WERI-Rb-1 (cell line): ENCODE results near the gene ARMC8.
"Not testable (repeated sequence)": the region's sequence is repeated elsewhere in the genome, so short reads cannot be mapped to it uniquely, and the experiment has no call there.

Experiments
- DNase-seq: peaks from one replicate; pipeline ENCODE4 v3.0.0-alpha.2; 2020
- H3K27ac ChIP-seq: fragments of 250-450 bp; sonication (Bioruptor Pico); 2 replicates; pipeline ENCODE4 v1.5.1; 2020; ENCODE audit warnings: mild to moderate bottlenecking, moderate library complexity
- H3K27me3 ChIP-seq: fragments of 250-450 bp; sonication (Bioruptor Pico); 2 replicates; pipeline ENCODE4 v1.5.1; 2021; ENCODE audit warnings: mild to moderate bottlenecking, low read depth, moderate library complexity; ENCODE audit not compliant: insufficient read depth, severe bottlenecking
- H3K36me3 ChIP-seq: fragments of 250-450 bp; sonication (Bioruptor Pico); 2 replicates; pipeline ENCODE4 v1.5.1; 2020; ENCODE audit warnings: mild to moderate bottlenecking, moderate library complexity
- H3K4me3 ChIP-seq: 2 replicates; pipeline ENCODE4 v1.5.1; 2011; ENCODE audit warnings: low read depth, mild to moderate bottlenecking, control low read depth, low read length
- H3K9me3 ChIP-seq: fragments of 250-450 bp; sonication (Bioruptor Pico); 2 replicates; pipeline ENCODE4 v1.5.1; 2021; ENCODE audit warnings: mild to moderate bottlenecking, moderate library complexity; ENCODE audit not compliant: severe bottlenecking
- TF ChIP-seq, protein P1 (sequence below): IDR thresholded peaks from 2 replicates; pipeline ENCODE4 v1.5.1; 2011; ENCODE audit warnings: low read depth, mild to moderate bottlenecking, control low read depth, inconsistent platforms, low read length

ARMC8 gene

GRCh38 chr3:138187296-138188012, at the start of gene ARMC8:
ARMC8 (plus strand) TSS chr3:138187301; CDS start chr3:138187555, 254 bp downstream.
- no peaks in the 10 kb centered on the region for H3K9me3 ChIP-seq
- no peaks in the 10 kb centered on the region for H3K27me3 ChIP-seq
- peaks cover 34% of the 10 kb centered on the region for H3K36me3 ChIP-seq
- H3K4me3 ChIP-seq: peak within 1 kb of the TSS; percentile 87
- peak within 1 kb of the TSS; percentile 100 for H3K27ac ChIP-seq
- TF ChIP-seq, protein P1, sequence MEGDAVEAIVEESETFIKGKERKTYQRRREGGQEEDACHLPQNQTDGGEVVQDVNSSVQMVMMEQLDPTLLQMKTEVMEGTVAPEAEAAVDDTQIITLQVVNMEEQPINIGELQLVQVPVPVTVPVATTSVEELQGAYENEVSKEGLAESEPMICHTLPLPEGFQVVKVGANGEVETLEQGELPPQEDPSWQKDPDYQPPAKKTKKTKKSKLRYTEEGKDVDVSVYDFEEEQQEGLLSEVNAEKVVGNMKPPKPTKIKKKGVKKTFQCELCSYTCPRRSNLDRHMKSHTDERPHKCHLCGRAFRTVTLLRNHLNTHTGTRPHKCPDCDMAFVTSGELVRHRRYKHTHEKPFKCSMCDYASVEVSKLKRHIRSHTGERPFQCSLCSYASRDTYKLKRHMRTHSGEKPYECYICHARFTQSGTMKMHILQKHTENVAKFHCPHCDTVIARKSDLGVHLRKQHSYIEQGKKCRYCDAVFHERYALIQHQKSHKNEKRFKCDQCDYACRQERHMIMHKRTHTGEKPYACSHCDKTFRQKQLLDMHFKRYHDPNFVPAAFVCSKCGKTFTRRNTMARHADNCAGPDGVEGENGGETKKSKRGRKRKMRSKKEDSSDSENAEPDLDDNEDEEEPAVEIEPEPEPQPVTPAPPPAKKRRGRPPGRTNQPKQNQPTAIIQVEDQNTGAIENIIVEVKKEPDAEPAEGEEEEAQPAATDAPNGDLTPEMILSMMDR: no peak
- DNase-seq: peak; percentile 56

GRCh38 chr3:138137861-138138260, 49.2 kb upstream of the ARMC8 start:
- TF ChIP-seq, protein P1: no peak
- no peak for DNase-seq
- H3K36me3 ChIP-seq: no peaks in the 10 kb centered on the region
- H3K27me3 ChIP-seq: no peaks in the 10 kb centered on the region
- H3K4me3 ChIP-seq: no peak overlapping the region
- no peaks in the 10 kb centered on the region for H3K9me3 ChIP-seq
- no peak overlapping the region for H3K27ac ChIP-seq

DNA sequence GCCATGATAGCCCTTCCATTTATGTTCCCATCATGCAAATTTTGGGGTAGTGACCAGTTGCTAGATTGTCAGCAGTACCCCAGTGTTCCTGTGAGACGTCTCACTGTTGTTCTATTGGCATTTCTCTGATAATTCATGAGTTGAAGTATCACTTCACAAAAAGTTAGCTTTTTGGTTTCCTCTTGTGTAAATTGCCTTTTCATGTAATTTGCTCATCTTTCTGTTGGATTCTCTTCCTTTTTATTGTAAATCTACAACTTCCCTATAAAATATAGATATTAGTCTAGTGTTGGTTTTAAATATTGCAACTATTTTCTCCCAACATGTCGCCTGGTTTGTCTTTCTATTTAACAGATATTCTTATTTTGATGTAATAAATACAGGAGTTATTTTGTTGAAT, 47.4 kb upstream of the ARMC8 start:
- no peak for DNase-seq
- no peak overlapping the region for H3K4me3 ChIP-seq
- H3K27ac ChIP-seq: no peak overlapping the region
- no peaks in the 10 kb centered on the region for H3K27me3 ChIP-seq
- TF ChIP-seq, protein P1: no peak
- no peaks in the 10 kb centered on the region for H3K36me3 ChIP-seq
- H3K9me3 ChIP-seq: no peaks in the 10 kb centered on the region

DNA sequence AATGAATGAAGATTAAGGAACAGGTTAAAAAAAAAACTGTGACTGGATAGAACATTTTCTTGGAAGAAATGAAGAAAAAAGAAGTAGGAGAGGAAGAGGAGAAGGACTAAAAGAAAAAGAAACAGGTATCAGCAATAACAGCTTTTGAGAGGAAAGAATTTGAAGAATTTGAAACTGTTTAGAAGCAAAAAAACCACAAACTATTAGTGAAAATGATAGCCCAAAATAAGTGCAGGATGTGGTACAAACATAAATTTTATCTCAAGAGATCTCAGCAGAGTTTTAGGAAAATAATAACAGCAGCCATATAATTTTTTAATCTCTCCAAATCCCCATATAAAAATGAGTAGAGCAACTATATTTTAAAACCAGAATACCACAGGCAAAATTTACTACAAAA, 46.2 kb upstream of the ARMC8 start:
- Histone ChIP-seq H3K36me3 (no peaks in the 10 kb centered on the region), H3K27me3 (no peaks in the 10 kb centered on the region), H3K4me3 (no peak overlapping the region), H3K9me3 (no peaks in the 10 kb centered on the region), H3K27ac (no peak overlapping the region)
- TF ChIP-seq, protein P1: no peak
- no peak for DNase-seq

GRCh38 chr3:138142181-138142580, 44.9 kb upstream of the ARMC8 start:
- not testable (repeated sequence) for H3K4me3 ChIP-seq, H3K9me3 ChIP-seq, H3K36me3 ChIP-seq, H3K27ac ChIP-seq, H3K27me3 ChIP-seq, DNase-seq

- DNase-seq: peak; percentile 16
- no peaks in the 10 kb centered on the region for H3K9me3 ChIP-seq
Observed at GRCh38 chr3:138148503-138148902, 38.6 kb upstream of the ARMC8 start.

More at GRCh38 chr3:138148503-138148902, 38.6 kb upstream of the ARMC8 start:
- no peaks in the 10 kb centered on the region for H3K27me3 ChIP-seq
- no peak overlapping the region for H3K4me3 ChIP-seq
- TF ChIP-seq, protein P1: 0 out of 2 replicates have a peak, but pooled peaks have one; percentile 3
- H3K36me3 ChIP-seq: no peaks in the 10 kb centered on the region
- no peak overlapping the region for H3K27ac ChIP-seq
